Mucosa of descending colon (tissue), 3 donors: ENCODE results near the gene CRKL. TPM values are rescaled to one million over a fixed set of nuclear protein-coding genes. Genes with fewer than 3 reads are reported as not detected.

Source experiments
- ATAC-seq: fragments of 200-7000 bp; cut with Tn5 transposase; one replicate; pipeline ENCODE4 v1.9.1; 2020; ENCODE audit warnings: mild to moderate bottlenecking, moderate library complexity
- DNase-seq, 3 donors: peaks; one replicate each; pipeline ENCODE4 v3.0.0-alpha.2; 2020
- H3K36me3 ChIP-seq: fragments of 200-600 bp; one replicate; pipeline ENCODE4 v1.8.0; 2021; ENCODE audit warnings: low read depth, mild to moderate bottlenecking
- H3K4me1 ChIP-seq: fragments of 200-600 bp; one replicate; pipeline ENCODE4 v1.8.0; 2021; ENCODE audit warnings: low read depth, mild to moderate bottlenecking
- H3K4me3 ChIP-seq: fragments of 200-600 bp; one replicate; pipeline ENCODE4 v1.8.0; 2021; ENCODE audit warnings: mild to moderate bottlenecking
- H3K9me3 ChIP-seq: fragments of 200-600 bp; one replicate; pipeline ENCODE4 v1.8.0; 2021; ENCODE audit warnings: mild to moderate bottlenecking
- intact Hi-C, 2 donors: fragments of 100-400 bp; cut with DNase I in 1 of 2; cut with micrococcal nuclease in 1 of 2; formaldehyde crosslinking; loops; one replicate each; pipeline versions ENCODE4 v1.11.0 to v1.11.1; 2022; cut with DNase I, micrococcal nuclease
- total RNA-seq, 3 donors: library from RNA; stranded (reverse); fragmentation: NEBNext Ultra II Directional in 2 of 3; extraction: Animal tissue kit (Norgen Biotek cat#: 25700) in 2 of 3; gene quantifications; one replicate each; pipeline versions ENCODE4 v1.2.1 to v1.2.4, GENCODE V29; 2021 to 2023
- TF ChIP-seq, protein P1 (sequence below): fragments of 200-600 bp; IDR thresholded peaks from one replicate; pipeline ENCODE4 v1.8.0; 2022; ENCODE audit warnings: antibody characterized with exemption, mild to moderate bottlenecking
- donor health status: DM: no; HTN: no; CAD: no; lungs with moderate emphysema.
- donor health status: DM: no; HTN: no; CAD: no.
- donor health status: DM: no; HTN: yes; CAD: no.

The CRKL gene
- total RNA-seq, 3 donors from 2014 or later, result 48.7 to 63.4 (median 55.3) TPM

DNA sequence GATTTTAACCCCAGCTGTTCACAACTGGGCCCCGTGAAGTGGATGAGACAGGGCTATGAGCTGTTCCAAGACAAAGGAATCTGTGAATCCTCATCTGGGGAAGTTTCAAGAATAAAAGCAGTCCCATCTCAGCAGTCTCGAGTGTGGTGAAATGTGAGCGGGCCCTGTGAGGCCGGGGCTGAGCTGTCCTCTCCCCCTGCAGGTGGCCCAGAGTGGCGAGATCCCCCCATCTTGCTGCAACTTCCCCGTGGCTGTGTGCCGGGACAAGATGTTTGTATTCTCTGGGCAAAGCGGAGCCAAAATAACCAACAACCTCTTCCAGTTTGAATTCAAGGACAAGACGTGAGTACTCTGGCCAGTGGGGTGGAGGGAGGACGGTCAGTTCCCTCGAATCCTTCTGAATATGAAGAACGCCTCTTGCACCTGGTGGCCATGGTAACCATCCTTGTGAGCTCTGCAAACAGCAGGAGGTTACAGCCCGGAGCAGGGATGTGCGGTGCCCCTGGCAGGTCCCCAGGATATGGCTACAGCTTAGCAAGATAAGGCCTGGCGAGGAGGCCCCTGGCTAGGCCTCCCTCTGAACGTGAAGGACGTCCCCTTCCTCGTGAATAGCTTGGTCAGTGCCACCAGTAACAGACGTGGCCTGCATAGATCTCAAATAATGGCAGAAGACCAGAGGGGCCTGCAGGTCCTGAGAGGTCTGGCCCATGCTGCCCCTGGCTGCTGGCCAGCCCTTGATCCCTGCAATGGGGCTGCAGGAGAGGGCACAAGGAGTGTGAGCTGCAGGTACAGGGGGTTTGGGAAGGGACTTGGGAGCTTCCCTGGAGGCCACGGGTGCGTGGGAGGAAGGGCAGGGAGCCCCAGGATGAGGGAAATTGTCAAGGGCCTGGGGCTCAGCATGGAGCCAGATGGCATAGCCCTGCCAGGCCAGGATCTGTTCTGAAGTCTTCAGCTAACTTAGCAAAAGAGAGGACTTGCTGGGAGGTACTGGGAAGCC is 73.3 kb downstream of the CRKL start:
- intact Hi-C loops, result no loop called here
- Histone ChIP-seq H3K4me1 (no peaks in the 10 kb centered on the region), H3K4me3 (no peak overlapping the region), H3K36me3 (peaks cover 5% of the 10 kb centered on the region), H3K9me3 (no peaks in the 10 kb centered on the region)
- DNase-seq, result no peak
- TF ChIP-seq, protein P1, sequence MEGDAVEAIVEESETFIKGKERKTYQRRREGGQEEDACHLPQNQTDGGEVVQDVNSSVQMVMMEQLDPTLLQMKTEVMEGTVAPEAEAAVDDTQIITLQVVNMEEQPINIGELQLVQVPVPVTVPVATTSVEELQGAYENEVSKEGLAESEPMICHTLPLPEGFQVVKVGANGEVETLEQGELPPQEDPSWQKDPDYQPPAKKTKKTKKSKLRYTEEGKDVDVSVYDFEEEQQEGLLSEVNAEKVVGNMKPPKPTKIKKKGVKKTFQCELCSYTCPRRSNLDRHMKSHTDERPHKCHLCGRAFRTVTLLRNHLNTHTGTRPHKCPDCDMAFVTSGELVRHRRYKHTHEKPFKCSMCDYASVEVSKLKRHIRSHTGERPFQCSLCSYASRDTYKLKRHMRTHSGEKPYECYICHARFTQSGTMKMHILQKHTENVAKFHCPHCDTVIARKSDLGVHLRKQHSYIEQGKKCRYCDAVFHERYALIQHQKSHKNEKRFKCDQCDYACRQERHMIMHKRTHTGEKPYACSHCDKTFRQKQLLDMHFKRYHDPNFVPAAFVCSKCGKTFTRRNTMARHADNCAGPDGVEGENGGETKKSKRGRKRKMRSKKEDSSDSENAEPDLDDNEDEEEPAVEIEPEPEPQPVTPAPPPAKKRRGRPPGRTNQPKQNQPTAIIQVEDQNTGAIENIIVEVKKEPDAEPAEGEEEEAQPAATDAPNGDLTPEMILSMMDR, result no peak
- ATAC-seq, result no peak

DNA sequence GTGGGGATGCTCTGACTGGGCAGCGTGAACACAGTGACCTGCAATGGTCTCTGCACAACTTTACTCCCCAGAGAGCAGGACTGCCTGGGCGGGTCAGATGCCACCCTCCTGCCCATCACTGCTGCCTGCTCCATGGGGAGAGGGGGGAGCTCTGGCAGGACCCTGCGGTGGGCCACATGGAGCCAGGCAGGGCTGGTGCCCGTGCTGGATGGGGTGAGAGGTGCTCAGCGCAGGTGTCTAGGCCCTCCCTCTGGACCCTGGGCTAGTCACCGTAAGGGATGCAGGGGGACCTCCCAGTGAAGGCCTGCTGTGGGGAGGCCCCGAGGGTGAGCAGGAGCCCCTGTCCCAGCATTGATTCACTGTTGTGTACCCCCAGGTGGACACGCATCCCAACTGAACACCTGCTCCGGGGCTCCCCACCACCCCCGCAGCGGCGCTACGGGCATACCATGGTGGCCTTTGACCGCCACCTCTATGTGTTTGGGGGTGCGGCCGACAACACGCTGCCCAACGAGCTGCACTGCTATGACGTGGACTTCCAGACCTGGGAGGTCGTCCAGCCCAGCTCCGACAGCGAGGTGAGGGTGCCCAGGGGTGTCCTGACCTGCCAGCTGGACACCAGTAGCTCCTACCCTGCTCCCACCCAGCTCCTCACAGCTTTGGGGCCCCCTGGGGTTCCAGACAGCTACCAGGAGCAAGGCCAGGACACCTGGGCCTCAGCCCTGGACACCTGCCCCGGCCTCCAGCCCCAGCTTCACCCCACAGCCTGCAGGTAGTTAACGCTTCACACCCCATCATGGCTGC is 74.2 kb downstream of the CRKL start:
- H3K9me3 ChIP-seq, result no peaks in the 10 kb centered on the region
- ATAC-seq, result no peak
- TF ChIP-seq, protein P1, result no peak
- H3K36me3 ChIP-seq, result peaks cover 3% of the 10 kb centered on the region
- DNase-seq, result no peak
- no peak overlapping the region for H3K4me3 ChIP-seq
- no peaks in the 10 kb centered on the region for H3K4me1 ChIP-seq
- intact Hi-C loops, result no loop called here

GRCh38 chr22:20992056-20992442 is 74.8 kb downstream of the CRKL start:
- Histone ChIP-seq H3K9me3 (no peaks in the 10 kb centered on the region), H3K4me1 (no peaks in the 10 kb centered on the region), H3K4me3 (no peak overlapping the region), H3K36me3 (no peaks in the 10 kb centered on the region)
- DNase-seq (no peak), ATAC-seq (no peak)
- TF ChIP-seq, protein P1, result no peak
- intact Hi-C loops, result no loop called here

- DNase-seq (no peak), ATAC-seq (no peak)
- no peaks in the 10 kb centered on the region for H3K4me1 ChIP-seq
- no peaks in the 10 kb centered on the region for H3K9me3 ChIP-seq
- TF ChIP-seq, protein P1, result no peak
- intact Hi-C loops, result no loop called here
- no peak overlapping the region for H3K4me3 ChIP-seq
- H3K36me3 ChIP-seq, result no peaks in the 10 kb centered on the region
Observed at GRCh38 chr22:20992456-20993303, 75.5 kb downstream of the CRKL start.
